ENCODE data around the gene DALRD3.

Gene DALRD3

DNA sequence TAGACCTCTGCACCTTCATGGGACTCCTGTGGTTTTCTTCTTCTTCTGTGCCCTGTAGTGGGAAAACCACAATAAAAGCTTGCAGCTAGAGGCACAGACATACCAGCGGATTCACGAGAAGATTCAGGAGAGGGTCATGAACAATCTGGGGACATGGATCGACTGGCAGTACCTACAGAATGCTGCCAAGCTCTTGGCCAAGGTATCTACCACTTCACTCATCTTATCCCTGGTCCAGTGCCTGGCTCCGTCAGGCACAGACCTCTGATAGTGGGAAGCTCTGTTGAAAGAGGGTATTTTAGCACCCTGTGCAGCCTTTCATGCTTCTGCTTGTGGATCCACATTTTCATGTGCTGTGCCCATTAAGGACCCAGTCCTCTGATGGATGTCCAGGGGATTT lies 38.1 kb downstream of the DALRD3 start:
- no peak for DNase-seq (ENCODE audit: low read depth, low spot score)

DNA sequence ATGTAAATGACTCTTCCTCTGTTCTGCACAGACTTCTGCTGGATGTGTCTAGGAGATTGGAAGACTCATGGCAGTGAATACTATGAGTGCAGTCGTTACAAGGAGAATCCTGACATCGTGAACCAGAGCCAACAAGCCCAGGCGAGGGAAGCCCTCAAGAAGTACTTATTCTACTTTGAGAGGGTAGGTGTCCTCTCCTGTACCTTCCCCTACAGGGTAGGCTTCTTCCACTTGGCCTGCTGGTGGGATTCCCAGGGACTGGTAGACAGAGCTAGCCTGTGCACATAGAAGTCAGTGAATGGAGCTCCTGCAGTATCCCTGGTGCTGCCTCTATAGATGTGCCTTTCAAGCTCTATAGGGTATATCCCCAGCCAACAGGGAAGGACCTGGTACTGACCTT lies 38.9 kb downstream of the DALRD3 start:
- DNase-seq (ENCODE audit: low read depth, low spot score): no peak

DNA sequence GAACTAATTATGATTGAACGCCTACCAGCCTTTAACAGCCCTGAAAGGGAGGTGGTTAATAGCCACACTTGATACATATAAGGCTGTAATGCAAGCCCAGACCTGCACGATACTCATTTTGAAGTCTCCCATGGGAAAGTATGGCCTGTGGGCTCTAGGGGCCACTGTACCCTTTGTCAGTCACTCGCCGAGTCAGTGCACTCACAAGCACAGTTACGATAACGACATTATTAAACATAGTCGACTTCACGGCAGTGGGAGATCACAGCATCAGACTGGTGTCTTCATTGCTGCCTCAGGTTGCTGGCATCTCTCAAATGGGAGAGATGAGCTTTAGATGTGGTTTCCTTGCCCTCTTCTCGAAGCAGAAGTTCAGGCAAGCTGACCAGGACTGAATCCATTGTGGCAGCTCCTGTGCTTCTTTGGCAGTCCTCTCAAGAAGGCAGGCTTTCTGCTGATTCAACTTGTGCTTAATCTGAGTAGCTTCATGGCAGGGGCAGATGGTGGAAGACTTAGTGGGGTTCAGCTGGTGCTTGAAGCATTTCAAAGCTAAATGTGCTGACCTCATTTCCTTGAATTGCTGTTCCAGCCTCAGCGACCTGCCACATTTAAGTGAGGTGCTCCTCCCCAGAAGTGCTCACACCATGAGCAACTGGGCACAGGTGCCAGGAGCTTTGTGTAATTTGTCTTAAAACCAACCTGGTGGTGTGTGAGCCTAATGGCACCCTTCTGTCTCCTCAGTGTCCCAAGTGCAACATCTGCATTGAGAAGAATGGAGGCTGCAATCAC lies 44.1 kb downstream of the DALRD3 start:
- no peak for DNase-seq (ENCODE audit: low read depth, low spot score)

DNA sequence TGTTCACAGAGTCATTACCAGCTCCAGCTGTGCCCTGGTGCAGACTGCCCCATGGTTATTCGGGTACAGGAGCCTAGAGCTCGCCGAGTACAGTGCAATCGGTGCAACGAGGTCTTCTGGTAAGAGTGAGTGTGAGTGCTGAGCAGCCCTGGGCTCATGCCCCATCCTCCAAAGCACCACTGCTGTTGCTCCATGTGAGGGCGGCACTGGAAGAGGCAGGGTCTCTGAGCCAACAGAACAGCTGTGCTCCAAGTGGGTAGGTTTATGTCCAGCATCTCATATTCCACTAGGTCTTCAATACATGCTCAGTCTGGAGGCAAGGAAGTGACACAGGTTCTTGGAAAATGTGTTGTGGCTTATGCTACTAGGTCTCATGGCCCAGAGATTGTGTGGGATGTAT lies 47.8 kb downstream of the DALRD3 start:
- no peak for DNase-seq (ENCODE audit: low read depth, low spot score)

DNA sequence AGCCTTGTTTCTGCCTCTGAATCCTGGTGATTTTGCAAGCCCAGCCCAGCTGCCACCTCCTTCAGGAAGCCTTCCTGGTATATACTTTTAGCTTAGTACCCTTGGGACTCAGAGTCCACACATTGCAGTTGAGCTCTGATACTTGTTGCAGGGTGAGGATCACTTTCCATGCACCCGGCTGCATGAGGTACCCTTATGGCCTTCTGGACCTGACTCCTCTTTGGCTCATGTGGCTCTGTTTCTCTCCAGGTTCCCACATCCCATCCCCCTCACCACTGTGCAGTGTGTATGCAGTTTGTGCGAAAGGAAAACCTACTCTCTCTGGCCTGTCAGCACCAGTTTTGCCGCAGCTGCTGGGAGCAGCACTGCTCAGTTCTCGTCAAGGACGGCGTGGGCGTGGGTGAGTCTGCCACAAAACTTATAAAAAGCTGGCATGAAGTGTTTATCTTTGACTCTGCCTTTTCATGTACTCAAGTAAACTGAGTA lies 51.5 kb downstream of the DALRD3 start:
- no peak for DNase-seq (ENCODE audit: low read depth, low spot score)

DNA sequence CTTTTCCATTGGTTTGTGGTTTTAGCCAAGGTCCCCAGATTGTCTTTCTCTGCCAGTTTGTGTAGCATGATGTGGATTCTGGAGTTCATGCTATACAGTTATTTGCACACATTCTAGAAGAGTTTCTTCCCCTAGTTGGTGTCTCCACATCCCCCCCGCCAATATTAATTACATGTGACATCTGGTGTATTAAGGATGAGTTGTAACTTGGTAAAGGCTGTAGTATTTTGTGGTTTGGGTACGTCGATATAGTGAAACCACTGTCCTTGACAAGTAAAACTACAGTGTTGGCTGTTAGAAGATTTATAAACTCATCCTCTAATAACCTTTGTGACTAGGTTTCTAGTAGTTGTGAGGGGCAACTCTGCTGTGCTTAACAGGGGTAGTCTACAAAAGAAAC lies 52.0 kb downstream of the DALRD3 start:
- DNase-seq (ENCODE audit: low read depth, low spot score): no peak

Measured in activated naive CD8-positive, alpha-beta T cell treated with anti-CD3 and anti-CD28 coated beads, Interleukin-2, amount 50 U/mL, for 16 hours (primary cell).